HepG2 (cell line): ENCODE measurements around the gene UBAP2L. TPM values are rescaled to one million over a fixed set of nuclear protein-coding genes. Genes with fewer than 3 reads are reported as not detected.
A peak's percentile ranks its signal among the peaks of the same experiment; 100 is the strongest.

Experiments
- EHMT2 ChIP-seq: fragments of 200-600 bp; sonication (generic); IDR thresholded peaks from 2 replicates; pipeline ENCODE4 v1.7.0; 2017; ENCODE audit warnings: antibody characterized with exemption, low read depth, low read length, borderline replicate concordance
- HOXA5 ChIP-seq: sonication (generic); formaldehyde crosslinking; IDR thresholded peaks from 2 replicates; pipeline ENCODE4 v1.4.0; 2020; ENCODE audit warnings: missing genetic modification reagents
- NFE2 ChIP-seq: sonication (generic); formaldehyde crosslinking; IDR thresholded peaks from 2 replicates; pipeline ENCODE4 v1.4.0; 2020; ENCODE audit warnings: missing genetic modification reagents
- POLR2G ChIP-seq: fragments of 200-400 bp; formaldehyde crosslinking; IDR thresholded peaks from 2 replicates; pipeline ENCODE4 v1.6.1; 2018; ENCODE audit warnings: mild to moderate bottlenecking, low read depth, low read length, moderate library complexity
- RNF2 ChIP-seq: fragments of 450-650 bp; conservative IDR thresholded peaks from 2 replicates; pipeline ENCODE4 v1.6.1; 2016; ENCODE audit warnings: low read depth
- SKI ChIP-seq: fragments of 450-650 bp; IDR thresholded peaks from one replicate; pipeline ENCODE4 v1.6.1; 2018; ENCODE audit warnings: mild to moderate bottlenecking; ENCODE audit not compliant: partially characterized antibody
- SP2 ChIP-seq: sonication (generic); formaldehyde crosslinking; IDR thresholded peaks from 2 replicates; pipeline ENCODE4 v1.5.1; 2020; ENCODE audit warnings: mild to moderate bottlenecking, missing genetic modification reagents
- SSRP1 ChIP-seq: IDR thresholded peaks from 2 replicates; pipeline ENCODE4 v1.6.1; 2016; ENCODE audit warnings: control low read depth
- TSC22D2 ChIP-seq: sonication (generic); formaldehyde crosslinking; IDR thresholded peaks from 2 replicates; pipeline ENCODE4 v1.5.1; 2020; ENCODE audit warnings: missing genetic modification reagents, mild to moderate bottlenecking, borderline replicate concordance
- U2AF1 ChIP-seq: fragments of 200-400 bp; formaldehyde crosslinking; optimal IDR thresholded peaks from 2 replicates; pipeline ENCODE3; 2017; ENCODE audit warnings: mild to moderate bottlenecking, low read depth, low read length
- ZFP37 ChIP-seq: sonication (generic); formaldehyde crosslinking; IDR thresholded peaks from 2 replicates; pipeline ENCODE4 v1.4.0; 2020; ENCODE audit warnings: missing genetic modification reagents, borderline replicate concordance
- ZNF605 ChIP-seq: sonication (generic); formaldehyde crosslinking; IDR thresholded peaks from 2 replicates; pipeline ENCODE4 v1.8.0; 2022; ENCODE audit warnings: mild to moderate bottlenecking, missing genetic modification reagents
- ZNF878 ChIP-seq: sonication (generic); formaldehyde crosslinking; IDR thresholded peaks from 2 replicates; pipeline ENCODE4 v1.8.1; 2023; ENCODE audit warnings: mild to moderate bottlenecking, missing genetic modification reagents, moderate library complexity
- polyA plus RNA-seq, 8 experiments: library from polyadenylated mRNA; depleted of rRNA in 3 of 8; stranded (reverse) in 7 of 8; unstranded in 1 of 8; fragments of >200 nt; fragmentation: Illumina TruSeq in 4 of 8; extraction: Trizol in 4 of 8; gene quantifications; 2 replicates each; pipeline versions ENCODE4 v1.2.1 to v1.2.3, GENCODE V29; 2011 to 2016; ENCODE audit warnings: low read depth in 4 of 8, missing spikeins in 1 of 8, mixed read lengths in 1 of 8; ENCODE audit not compliant: insufficient read depth in 1 of 8
- total RNA-seq, 5 experiments: library from RNA; depleted of rRNA; stranded (reverse); fragments of >200 nt; fragmentation: Illumina TruSeq; extraction: Trizol; gene quantifications; 2 replicates each; pipeline ENCODE4 v1.2.3, GENCODE V29; 2016; ENCODE audit warnings: low read depth in 1 of 5
- TF ChIP-seq, protein P1 (sequence below): sonication (generic); formaldehyde crosslinking; IDR thresholded peaks from 2 replicates; pipeline ENCODE4 v1.5.1; 2020; ENCODE audit warnings: mild to moderate bottlenecking, missing genetic modification reagents, borderline replicate concordance
- TF ChIP-seq, protein P2 (sequence below): sonication (generic); formaldehyde crosslinking; IDR thresholded peaks from 2 replicates; pipeline ENCODE4 v1.5.0; 2020; ENCODE audit warnings: missing genetic modification reagents
- TF ChIP-seq, protein P3 (sequence below): sonication (generic); formaldehyde crosslinking; IDR thresholded peaks from 2 replicates; pipeline ENCODE4 v1.8.1; 2023; ENCODE audit warnings: missing genetic modification reagents, inconsistent platforms, borderline replicate concordance
- TF ChIP-seq, protein P4 (sequence below): sonication (generic); formaldehyde crosslinking; IDR thresholded peaks from 2 replicates; pipeline ENCODE4 v1.4.0; 2020; ENCODE audit warnings: missing genetic modification reagents
- TF ChIP-seq, protein P5 (sequence below): sonication (generic); formaldehyde crosslinking; IDR thresholded peaks from 2 replicates; pipeline ENCODE4 v1.4.0; 2020; ENCODE audit warnings: missing genetic modification reagents
- TF ChIP-seq, protein P6 (sequence below): sonication (generic); formaldehyde crosslinking; IDR thresholded peaks from 2 replicates; pipeline ENCODE4 v1.5.0; 2020; ENCODE audit warnings: missing genetic modification reagents
- TF ChIP-seq, protein P7 (sequence below): sonication (generic); formaldehyde crosslinking; IDR thresholded peaks from 2 replicates; pipeline ENCODE4 v1.4.0; 2020; ENCODE audit warnings: missing genetic modification reagents

Gene UBAP2L
- total and polyA plus RNA-seq, 2 of the 13 experiments (the other 11 are each of a cell fraction or from before 2014, with no cell fraction given): 74.2 to 159 TPM

DNA sequence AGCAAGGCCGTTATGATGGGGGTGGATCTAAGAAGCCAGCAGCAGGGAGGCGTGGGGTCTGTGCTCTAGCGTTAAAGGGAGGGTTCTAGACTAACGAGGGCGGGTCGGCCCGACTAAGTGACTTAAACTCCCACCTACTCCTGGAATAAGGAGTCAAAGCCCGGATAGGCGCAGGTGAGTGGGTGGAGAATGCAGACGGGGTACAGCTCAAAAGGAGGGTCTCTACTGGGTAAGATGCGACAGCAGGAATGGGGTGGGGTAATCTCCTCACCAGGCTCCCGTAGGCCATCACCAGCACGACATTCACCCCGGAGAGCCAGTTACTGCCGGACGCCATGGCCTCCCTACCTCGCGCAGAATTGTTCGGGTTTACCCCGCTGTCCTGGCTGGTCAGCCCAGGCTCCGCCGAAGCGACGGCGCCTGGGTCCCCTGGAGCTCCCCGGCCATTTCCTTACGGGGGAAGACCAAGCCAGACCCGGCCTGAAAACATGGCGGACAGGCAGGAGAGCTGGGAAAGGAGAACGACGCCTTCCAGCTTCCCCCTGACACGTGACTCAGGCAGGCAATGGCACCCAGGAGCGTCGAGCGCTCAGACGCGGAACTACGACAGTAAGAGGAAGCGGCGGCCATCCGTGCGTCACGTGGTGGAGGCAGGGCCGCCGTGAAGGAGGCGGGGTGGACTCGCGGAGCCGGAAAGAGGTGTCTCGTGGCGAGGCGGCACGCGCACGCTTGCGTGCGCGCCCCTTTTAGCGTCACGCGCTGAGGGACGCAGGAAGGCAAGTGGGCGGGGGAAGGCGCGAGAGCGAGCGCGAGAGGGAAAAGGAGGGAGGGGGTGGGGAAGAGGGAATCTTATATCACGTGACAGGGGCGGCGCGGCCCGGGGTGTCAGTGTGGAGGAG is at the start of gene UBAP2L (continued):
- TF ChIP-seq ZNF878 (CRISPR knock-in tag): peak; percentile 92
- TF ChIP-seq HOXA5 (CRISPR knock-in tag): 0 out of 2 replicates have a peak, but pooled peaks have one; percentile 82
- peak; percentile 95 for TF ChIP-seq POLR2G
- TF ChIP-seq ZFP37 (CRISPR knock-in tag): peak; percentile 96
- TF ChIP-seq EHMT2: no peak
- TF ChIP-seq, protein P1, sequence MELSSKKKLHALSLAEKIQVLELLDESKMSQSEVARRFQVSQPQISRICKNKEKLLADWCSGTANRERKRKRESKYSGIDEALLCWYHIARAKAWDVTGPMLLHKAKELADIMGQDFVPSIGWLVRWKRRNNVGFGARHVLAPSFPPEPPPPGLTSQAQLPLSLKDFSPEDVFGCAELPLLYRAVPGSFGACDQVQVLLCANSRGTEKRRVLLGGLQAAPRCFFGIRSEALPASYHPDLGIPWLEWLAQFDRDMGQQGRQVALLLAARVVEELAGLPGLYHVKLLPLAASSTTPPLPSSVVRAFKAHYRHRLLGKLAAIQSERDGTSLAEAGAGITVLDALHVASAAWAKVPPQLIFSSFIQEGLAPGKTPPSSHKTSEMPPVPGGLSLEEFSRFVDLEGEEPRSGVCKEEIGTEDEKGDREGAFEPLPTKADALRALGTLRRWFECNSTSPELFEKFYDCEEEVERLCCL (CRISPR knock-in tag): peak; percentile 24; the same call in 1 of the 2 replicates
- peak; percentile 95 for TF ChIP-seq ZNF605 (CRISPR knock-in tag)
- TF ChIP-seq, protein P2, sequence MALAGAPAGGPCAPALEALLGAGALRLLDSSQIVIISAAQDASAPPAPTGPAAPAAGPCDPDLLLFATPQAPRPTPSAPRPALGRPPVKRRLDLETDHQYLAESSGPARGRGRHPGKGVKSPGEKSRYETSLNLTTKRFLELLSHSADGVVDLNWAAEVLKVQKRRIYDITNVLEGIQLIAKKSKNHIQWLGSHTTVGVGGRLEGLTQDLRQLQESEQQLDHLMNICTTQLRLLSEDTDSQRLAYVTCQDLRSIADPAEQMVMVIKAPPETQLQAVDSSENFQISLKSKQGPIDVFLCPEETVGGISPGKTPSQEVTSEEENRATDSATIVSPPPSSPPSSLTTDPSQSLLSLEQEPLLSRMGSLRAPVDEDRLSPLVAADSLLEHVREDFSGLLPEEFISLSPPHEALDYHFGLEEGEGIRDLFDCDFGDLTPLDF: peak; percentile 55; the same call in 1 of the 2 replicates
- TF ChIP-seq, protein P3, sequence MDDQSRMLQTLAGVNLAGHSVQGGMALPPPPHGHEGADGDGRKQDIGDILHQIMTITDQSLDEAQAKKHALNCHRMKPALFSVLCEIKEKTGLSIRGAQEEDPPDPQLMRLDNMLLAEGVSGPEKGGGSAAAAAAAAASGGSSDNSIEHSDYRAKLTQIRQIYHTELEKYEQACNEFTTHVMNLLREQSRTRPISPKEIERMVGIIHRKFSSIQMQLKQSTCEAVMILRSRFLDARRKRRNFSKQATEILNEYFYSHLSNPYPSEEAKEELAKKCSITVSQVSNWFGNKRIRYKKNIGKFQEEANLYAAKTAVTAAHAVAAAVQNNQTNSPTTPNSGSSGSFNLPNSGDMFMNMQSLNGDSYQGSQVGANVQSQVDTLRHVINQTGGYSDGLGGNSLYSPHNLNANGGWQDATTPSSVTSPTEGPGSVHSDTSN (CRISPR knock-in tag): peak; percentile 74; the same call in 1 of the 2 replicates
- no peak for TF ChIP-seq SSRP1 (CRISPR knock-in tag)
- peak; percentile 71 for TF ChIP-seq SKI
- TF ChIP-seq, protein P4, sequence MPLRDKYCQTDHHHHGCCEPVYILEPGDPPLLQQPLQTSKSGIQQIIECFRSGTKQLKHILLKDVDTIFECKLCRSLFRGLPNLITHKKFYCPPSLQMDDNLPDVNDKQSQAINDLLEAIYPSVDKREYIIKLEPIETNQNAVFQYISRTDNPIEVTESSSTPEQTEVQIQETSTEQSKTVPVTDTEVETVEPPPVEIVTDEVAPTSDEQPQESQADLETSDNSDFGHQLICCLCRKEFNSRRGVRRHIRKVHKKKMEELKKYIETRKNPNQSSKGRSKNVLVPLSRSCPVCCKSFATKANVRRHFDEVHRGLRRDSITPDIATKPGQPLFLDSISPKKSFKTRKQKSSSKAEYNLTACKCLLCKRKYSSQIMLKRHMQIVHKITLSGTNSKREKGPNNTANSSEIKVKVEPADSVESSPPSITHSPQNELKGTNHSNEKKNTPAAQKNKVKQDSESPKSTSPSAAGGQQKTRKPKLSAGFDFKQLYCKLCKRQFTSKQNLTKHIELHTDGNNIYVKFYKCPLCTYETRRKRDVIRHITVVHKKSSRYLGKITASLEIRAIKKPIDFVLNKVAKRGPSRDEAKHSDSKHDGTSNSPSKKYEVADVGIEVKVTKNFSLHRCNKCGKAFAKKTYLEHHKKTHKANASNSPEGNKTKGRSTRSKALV (CRISPR knock-in tag): 0 out of 2 replicates have a peak, but pooled peaks have one; percentile 84
- TF ChIP-seq RNF2: peak; percentile 93
- no peak for TF ChIP-seq U2AF1
- TF ChIP-seq, protein P5, sequence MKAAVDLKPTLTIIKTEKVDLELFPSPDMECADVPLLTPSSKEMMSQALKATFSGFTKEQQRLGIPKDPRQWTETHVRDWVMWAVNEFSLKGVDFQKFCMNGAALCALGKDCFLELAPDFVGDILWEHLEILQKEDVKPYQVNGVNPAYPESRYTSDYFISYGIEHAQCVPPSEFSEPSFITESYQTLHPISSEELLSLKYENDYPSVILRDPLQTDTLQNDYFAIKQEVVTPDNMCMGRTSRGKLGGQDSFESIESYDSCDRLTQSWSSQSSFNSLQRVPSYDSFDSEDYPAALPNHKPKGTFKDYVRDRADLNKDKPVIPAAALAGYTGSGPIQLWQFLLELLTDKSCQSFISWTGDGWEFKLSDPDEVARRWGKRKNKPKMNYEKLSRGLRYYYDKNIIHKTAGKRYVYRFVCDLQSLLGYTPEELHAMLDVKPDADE: peak; percentile 56; the same call in 1 of the 2 replicates
- TF ChIP-seq, protein P6, sequence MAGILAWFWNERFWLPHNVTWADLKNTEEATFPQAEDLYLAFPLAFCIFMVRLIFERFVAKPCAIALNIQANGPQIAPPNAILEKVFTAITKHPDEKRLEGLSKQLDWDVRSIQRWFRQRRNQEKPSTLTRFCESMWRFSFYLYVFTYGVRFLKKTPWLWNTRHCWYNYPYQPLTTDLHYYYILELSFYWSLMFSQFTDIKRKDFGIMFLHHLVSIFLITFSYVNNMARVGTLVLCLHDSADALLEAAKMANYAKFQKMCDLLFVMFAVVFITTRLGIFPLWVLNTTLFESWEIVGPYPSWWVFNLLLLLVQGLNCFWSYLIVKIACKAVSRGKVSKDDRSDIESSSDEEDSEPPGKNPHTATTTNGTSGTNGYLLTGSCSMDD (CRISPR knock-in tag): peak; percentile 88
- no peak for TF ChIP-seq NFE2 (CRISPR knock-in tag)
- TF ChIP-seq TSC22D2 (CRISPR knock-in tag): no peak
- TF ChIP-seq SP2 (CRISPR knock-in tag): no peak
- TF ChIP-seq, protein P7, sequence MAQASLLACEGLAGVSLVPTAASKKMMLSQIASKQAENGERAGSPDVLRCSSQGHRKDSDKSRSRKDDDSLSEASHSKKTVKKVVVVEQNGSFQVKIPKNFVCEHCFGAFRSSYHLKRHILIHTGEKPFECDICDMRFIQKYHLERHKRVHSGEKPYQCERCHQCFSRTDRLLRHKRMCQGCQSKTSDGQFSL (CRISPR knock-in tag): no peak
